ENCODE results near the gene NPAS3.

GRCh38 chr14:33521192-33521591, 582.5 kb downstream of the NPAS3 start:
- no peak for TF ChIP-seq REST (IDR thresholded peaks at IDR 0.05; ENCODE audit: insufficient read depth in 1 of 2, low read depth in 2 of 2, low read length in 2 of 2)
- no peak for TF ChIP-seq POLR2AphosphoS5 (IDR thresholded peaks at IDR 0.05; ENCODE audit: low read depth, low read length)
- no peak for TF ChIP-seq FOXP2 (optimal IDR thresholded peaks at IDR 0.05; ENCODE audit: borderline replicate concordance, extremely low read depth, extremely low read length, insufficient read depth)
- TF ChIP-seq TAF1 (IDR thresholded peaks at IDR 0.05; ENCODE audit: borderline replicate concordance, insufficient read depth, low read length): no peak

Measured in PFSK-1 (cell line).